GM19463 (cell line): ENCODE data around the gene FLRT1.
"Not testable (repeated sequence)": the region's sequence is repeated elsewhere in the genome, so short reads cannot be mapped to it uniquely, and the experiment has no call there.

Source experiments
- ATAC-seq: cut with Tn5 transposase; IDR thresholded peaks from one replicate; pipeline ENCODE4 v1.9.1; 2021; ENCODE audit warnings: mild to moderate bottlenecking, moderate library complexity; ENCODE audit not compliant: unreplicated experiment

FLRT1 gene

GRCh38 chr11:64043545-64043944 lies 7.8 kb downstream of the FLRT1 start:
- no peak for ATAC-seq

GRCh38 chr11:64044730-64045393 lies 9.1 kb downstream of the FLRT1 start:
- ATAC-seq: no peak

GRCh38 chr11:64045700-64046099 lies 10.0 kb downstream of the FLRT1 start:
- no peak for ATAC-seq

GRCh38 chr11:64047373-64047772 lies 11.6 kb downstream of the FLRT1 start:
- not testable (repeated sequence) for ATAC-seq

- ATAC-seq: no peak
Observed at GRCh38 chr11:64048042-64048854, 12.5 kb downstream of the FLRT1 start.

- no peak for ATAC-seq
Observed at GRCh38 chr11:64049509-64049908, 13.8 kb downstream of the FLRT1 start.

- no peak for ATAC-seq
Observed at GRCh38 chr11:64051297-64051696, 15.6 kb downstream of the FLRT1 start.

GRCh38 chr11:64052436-64052835 lies 16.7 kb downstream of the FLRT1 start:
- no peak for ATAC-seq

- no peak for ATAC-seq
Observed at GRCh38 chr11:64052938-64053622, 17.3 kb downstream of the FLRT1 start.

- ATAC-seq: no peak
Observed at GRCh38 chr11:64053699-64054098, 18.0 kb downstream of the FLRT1 start.

- no peak for ATAC-seq
Observed at GRCh38 chr11:64055077-64055476, 19.3 kb downstream of the FLRT1 start.

GRCh38 chr11:64056213-64056785 lies 20.6 kb downstream of the FLRT1 start:
- no peak for ATAC-seq

- ATAC-seq: no peak
Observed at GRCh38 chr11:64056861-64057260, 21.1 kb downstream of the FLRT1 start.

- ATAC-seq: no peak
Observed at GRCh38 chr11:64057890-64058289, 22.2 kb downstream of the FLRT1 start.

- no peak for ATAC-seq
Observed at GRCh38 chr11:64058494-64058893, 22.8 kb downstream of the FLRT1 start.

GRCh38 chr11:64059339-64060140 lies 23.8 kb downstream of the FLRT1 start:
- no peak for ATAC-seq

GRCh38 chr11:64060263-64060860 lies 24.6 kb downstream of the FLRT1 start:
- ATAC-seq: no peak

GRCh38 chr11:64060861-64061444 lies 25.2 kb downstream of the FLRT1 start:
- no peak for ATAC-seq

- ATAC-seq: no peak
Observed at GRCh38 chr11:64062185-64063039, 26.7 kb downstream of the FLRT1 start.
